HepG2 (cell line): ENCODE data around the gene ODAD4. TPM values are rescaled to one million over a fixed set of nuclear protein-coding genes. Genes with fewer than 3 reads are reported as not detected.

Experiments used
- ETV6 ChIP-seq: sonication (generic); formaldehyde crosslinking; conservative IDR thresholded peaks from 2 replicates; pipeline ENCODE4 v1.4.0; 2020; ENCODE audit warnings: missing genetic modification reagents
- KAT8 ChIP-seq: IDR thresholded peaks from 2 replicates; pipeline ENCODE4 v1.6.1; 2016; ENCODE audit warnings: missing genetic modification reagents, missing compliant biosample characterization
- MAZ ChIP-seq, 2 experiments: sonication (generic) in 1 of 2; formaldehyde crosslinking in 1 of 2; IDR thresholded peaks; 2 replicates each; pipeline versions ENCODE4 v1.5.0 to v1.6.1; 2012 to 2020; ENCODE audit warnings: low read depth in 2 of 2, mild to moderate bottlenecking in 2 of 2, borderline replicate concordance in 1 of 2, improper control_type of control experiment in 1 of 2, low read length in 1 of 2, missing genetic modification reagents in 1 of 2, moderate library complexity in 1 of 2
- SNAI1 ChIP-seq: sonication (generic); formaldehyde crosslinking; IDR thresholded peaks from 2 replicates; pipeline ENCODE4 v1.5.0; 2020; ENCODE audit warnings: mild to moderate bottlenecking, missing genetic modification reagents, borderline replicate concordance
- ZBTB1 ChIP-seq: sonication (generic); formaldehyde crosslinking; IDR thresholded peaks from 2 replicates; pipeline ENCODE4 v1.4.0; 2020; ENCODE audit warnings: missing genetic modification reagents, borderline replicate concordance
- ZFP36L1 ChIP-seq: sonication (generic); formaldehyde crosslinking; IDR thresholded peaks from 2 replicates; pipeline ENCODE4 v1.8.0; 2022; ENCODE audit warnings: mild to moderate bottlenecking, missing genetic modification reagents, moderate library complexity
- ZNF260 ChIP-seq: sonication (generic); formaldehyde crosslinking; IDR thresholded peaks from 2 replicates; pipeline ENCODE4 v1.4.0; 2020; ENCODE audit warnings: missing genetic modification reagents, low read depth, mild to moderate bottlenecking, borderline replicate concordance
- ZNF326 ChIP-seq: sonication (generic); formaldehyde crosslinking; IDR thresholded peaks from 2 replicates; pipeline ENCODE4 v1.4.0; 2020; ENCODE audit warnings: missing genetic modification reagents, borderline replicate concordance
- ZNF333 ChIP-seq: sonication (generic); formaldehyde crosslinking; IDR thresholded peaks from 2 replicates; pipeline ENCODE4 v1.4.0; 2020; ENCODE audit warnings: mild to moderate bottlenecking, missing genetic modification reagents, borderline replicate concordance
- ZNF776 ChIP-seq: sonication (generic); formaldehyde crosslinking; IDR thresholded peaks from 2 replicates; pipeline ENCODE4 v1.4.0; 2020; ENCODE audit warnings: mild to moderate bottlenecking, missing genetic modification reagents
- polyA plus RNA-seq, 8 experiments: library from polyadenylated mRNA; depleted of rRNA in 3 of 8; stranded (reverse) in 7 of 8; unstranded in 1 of 8; fragments of >200 nt; fragmentation: Illumina TruSeq in 4 of 8; extraction: Trizol in 4 of 8; gene quantifications; 2 replicates each; pipeline versions ENCODE4 v1.2.1 to v1.2.3, GENCODE V29; 2011 to 2016; ENCODE audit warnings: low read depth in 4 of 8, missing spikeins in 1 of 8, mixed read lengths in 1 of 8; ENCODE audit not compliant: insufficient read depth in 1 of 8
- total RNA-seq, 5 experiments: library from RNA; depleted of rRNA; stranded (reverse); fragments of >200 nt; fragmentation: Illumina TruSeq; extraction: Trizol; gene quantifications; 2 replicates each; pipeline ENCODE4 v1.2.3, GENCODE V29; 2016; ENCODE audit warnings: low read depth in 1 of 5
- TF ChIP-seq, protein P1 (sequence below): sonication (generic); formaldehyde crosslinking; IDR thresholded peaks from 2 replicates; pipeline ENCODE4 v1.4.0; 2020; ENCODE audit warnings: missing genetic modification reagents, borderline replicate concordance
- TF ChIP-seq, protein P2 (sequence below): sonication (generic); formaldehyde crosslinking; IDR thresholded peaks from 2 replicates; pipeline ENCODE4 v1.4.0; 2020; ENCODE audit warnings: mild to moderate bottlenecking, low read depth, missing genetic modification reagents
- TF ChIP-seq, protein P3 (sequence below): sonication (generic); formaldehyde crosslinking; IDR thresholded peaks from 2 replicates; pipeline ENCODE4 v1.4.0; 2020; ENCODE audit warnings: mild to moderate bottlenecking, missing genetic modification reagents
- TF ChIP-seq, protein P4 (sequence below): sonication (generic); formaldehyde crosslinking; IDR thresholded peaks from 2 replicates; pipeline ENCODE4 v1.8.0; 2022; ENCODE audit warnings: missing genetic modification reagents, mild to moderate bottlenecking, inconsistent platforms, borderline replicate concordance
- TF ChIP-seq, protein P5 (sequence below): sonication (generic); formaldehyde crosslinking; IDR thresholded peaks from 2 replicates; pipeline ENCODE4 v1.4.0; 2020; ENCODE audit warnings: mild to moderate bottlenecking, missing genetic modification reagents

The ODAD4 gene
- total and polyA plus RNA-seq, 2 of the 13 experiments (the other 11 are each of a cell fraction or from before 2014, with no cell fraction given): 0.48 to 0.53 TPM

DNA sequence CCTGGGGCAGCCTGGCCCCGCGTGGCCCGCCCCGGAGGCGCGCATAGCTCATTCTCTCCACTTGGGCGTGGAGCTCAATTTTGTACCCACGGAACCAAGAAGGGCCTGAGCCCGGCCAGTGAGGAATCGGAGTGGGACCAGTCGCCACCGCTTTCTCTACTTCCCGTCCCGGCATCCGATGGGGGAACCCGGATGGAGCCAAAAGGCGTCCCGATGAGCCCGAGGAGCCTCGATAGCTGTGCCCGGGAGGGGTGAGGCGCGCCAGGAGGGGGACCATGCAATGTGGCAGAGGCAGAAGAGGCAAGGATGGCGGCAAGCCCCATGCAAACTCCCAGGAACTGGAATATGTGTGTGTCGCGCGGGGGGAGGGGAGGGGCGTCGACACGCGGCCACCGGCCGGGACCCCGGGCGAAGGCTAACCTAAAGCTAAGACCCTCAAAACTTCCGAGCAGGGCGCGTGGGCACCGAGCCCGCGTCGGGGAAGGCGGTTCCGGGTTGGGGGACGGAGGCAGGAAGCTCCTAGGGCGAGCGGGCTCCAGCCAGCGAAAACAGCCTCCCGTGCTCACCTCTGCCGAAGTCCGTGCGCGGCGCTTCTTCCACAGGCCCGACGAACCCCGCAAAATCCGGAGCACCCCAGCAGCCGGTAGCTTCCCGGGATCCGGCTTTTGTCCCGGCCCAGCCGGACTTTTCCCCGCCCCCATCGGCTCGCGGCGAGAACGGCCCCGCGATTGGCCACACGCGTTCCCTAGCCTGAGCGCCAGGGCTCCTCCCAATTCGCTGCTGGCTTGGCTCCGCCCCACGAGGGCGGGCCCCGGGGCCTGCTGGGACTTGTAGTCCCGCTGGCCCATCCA is 11.9 kb upstream of the ODAD4 start, which contains the start of gene ACLY (continued):
- TF ChIP-seq, protein P1, sequence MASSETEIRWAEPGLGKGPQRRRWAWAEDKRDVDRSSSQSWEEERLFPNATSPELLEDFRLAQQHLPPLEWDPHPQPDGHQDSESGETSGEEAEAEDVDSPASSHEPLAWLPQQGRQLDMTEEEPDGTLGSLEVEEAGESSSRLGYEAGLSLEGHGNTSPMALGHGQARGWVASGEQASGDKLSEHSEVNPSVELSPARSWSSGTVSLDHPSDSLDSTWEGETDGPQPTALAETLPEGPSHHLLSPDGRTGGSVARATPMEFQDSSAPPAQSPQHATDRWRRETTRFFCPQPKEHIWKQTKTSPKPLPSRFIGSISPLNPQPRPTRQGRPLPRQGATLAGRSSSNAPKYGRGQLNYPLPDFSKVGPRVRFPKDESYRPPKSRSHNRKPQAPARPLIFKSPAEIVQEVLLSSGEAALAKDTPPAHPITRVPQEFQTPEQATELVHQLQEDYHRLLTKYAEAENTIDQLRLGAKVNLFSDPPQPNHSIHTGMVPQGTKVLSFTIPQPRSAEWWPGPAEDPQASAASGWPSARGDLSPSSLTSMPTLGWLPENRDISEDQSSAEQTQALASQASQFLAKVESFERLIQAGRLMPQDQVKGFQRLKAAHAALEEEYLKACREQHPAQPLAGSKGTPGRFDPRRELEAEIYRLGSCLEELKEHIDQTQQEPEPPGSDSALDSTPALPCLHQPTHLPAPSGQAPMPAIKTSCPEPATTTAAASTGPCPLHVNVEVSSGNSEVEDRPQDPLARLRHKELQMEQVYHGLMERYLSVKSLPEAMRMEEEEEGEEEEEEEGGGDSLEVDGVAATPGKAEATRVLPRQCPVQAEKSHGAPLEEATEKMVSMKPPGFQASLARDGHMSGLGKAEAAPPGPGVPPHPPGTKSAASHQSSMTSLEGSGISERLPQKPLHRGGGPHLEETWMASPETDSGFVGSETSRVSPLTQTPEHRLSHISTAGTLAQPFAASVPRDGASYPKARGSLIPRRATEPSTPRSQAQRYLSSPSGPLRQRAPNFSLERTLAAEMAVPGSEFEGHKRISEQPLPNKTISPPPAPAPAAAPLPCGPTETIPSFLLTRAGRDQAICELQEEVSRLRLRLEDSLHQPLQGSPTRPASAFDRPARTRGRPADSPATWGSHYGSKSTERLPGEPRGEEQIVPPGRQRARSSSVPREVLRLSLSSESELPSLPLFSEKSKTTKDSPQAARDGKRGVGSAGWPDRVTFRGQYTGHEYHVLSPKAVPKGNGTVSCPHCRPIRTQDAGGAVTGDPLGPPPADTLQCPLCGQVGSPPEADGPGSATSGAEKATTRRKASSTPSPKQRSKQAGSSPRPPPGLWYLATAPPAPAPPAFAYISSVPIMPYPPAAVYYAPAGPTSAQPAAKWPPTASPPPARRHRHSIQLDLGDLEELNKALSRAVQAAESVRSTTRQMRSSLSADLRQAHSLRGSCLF (CRISPR knock-in tag): peak; percentile 3; the same call in 1 of the 2 replicates
- TF ChIP-seq ZNF776 (CRISPR knock-in tag): peak; percentile 23; the same call in 1 of the 2 replicates
- TF ChIP-seq ZBTB1 (CRISPR knock-in tag): 0 out of 2 replicates have a peak, but pooled peaks have one; percentile 34
- TF ChIP-seq ZNF326 (CRISPR knock-in tag): no peak
- no peak for TF ChIP-seq MAZ (IDR thresholded peaks at IDR 0.05; ENCODE audit: borderline replicate concordance, low read depth, low read length)
- 0 out of 2 replicates have a peak, but pooled peaks have one; percentile 26 for TF ChIP-seq MAZ (CRISPR knock-in tag; IDR thresholded peaks at IDR 0.05; ENCODE audit: low read depth)
- TF ChIP-seq ZNF260 (CRISPR knock-in tag): 0 out of 2 replicates have a peak, but pooled peaks have one; percentile 59
- TF ChIP-seq, protein P2, sequence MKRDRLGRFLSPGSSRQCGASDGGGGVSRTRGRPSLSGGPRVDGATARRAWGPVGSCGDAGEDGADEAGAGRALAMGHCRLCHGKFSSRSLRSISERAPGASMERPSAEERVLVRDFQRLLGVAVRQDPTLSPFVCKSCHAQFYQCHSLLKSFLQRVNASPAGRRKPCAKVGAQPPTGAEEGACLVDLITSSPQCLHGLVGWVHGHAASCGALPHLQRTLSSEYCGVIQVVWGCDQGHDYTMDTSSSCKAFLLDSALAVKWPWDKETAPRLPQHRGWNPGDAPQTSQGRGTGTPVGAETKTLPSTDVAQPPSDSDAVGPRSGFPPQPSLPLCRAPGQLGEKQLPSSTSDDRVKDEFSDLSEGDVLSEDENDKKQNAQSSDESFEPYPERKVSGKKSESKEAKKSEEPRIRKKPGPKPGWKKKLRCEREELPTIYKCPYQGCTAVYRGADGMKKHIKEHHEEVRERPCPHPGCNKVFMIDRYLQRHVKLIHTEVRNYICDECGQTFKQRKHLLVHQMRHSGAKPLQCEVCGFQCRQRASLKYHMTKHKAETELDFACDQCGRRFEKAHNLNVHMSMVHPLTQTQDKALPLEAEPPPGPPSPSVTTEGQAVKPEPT (CRISPR knock-in tag): no peak; the same call in 1 of the 2 replicates
- TF ChIP-seq ZFP36L1 (CRISPR knock-in tag): 0 out of 2 replicates have a peak, but pooled peaks have one; percentile 5
- TF ChIP-seq, protein P3, sequence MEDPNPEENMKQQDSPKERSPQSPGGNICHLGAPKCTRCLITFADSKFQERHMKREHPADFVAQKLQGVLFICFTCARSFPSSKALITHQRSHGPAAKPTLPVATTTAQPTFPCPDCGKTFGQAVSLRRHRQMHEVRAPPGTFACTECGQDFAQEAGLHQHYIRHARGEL (CRISPR knock-in tag): 0 out of 2 replicates have a peak, but pooled peaks have one; percentile 2
- TF ChIP-seq ZNF333 (CRISPR knock-in tag): peak; percentile 19; the same call in 1 of the 2 replicates
- TF ChIP-seq SNAI1 (CRISPR knock-in tag): peak; percentile 80; the same call in 1 of the 2 replicates
- peak; percentile 16; the same call in 1 of the 2 replicates for TF ChIP-seq ETV6 (CRISPR knock-in tag)
- TF ChIP-seq, protein P4, sequence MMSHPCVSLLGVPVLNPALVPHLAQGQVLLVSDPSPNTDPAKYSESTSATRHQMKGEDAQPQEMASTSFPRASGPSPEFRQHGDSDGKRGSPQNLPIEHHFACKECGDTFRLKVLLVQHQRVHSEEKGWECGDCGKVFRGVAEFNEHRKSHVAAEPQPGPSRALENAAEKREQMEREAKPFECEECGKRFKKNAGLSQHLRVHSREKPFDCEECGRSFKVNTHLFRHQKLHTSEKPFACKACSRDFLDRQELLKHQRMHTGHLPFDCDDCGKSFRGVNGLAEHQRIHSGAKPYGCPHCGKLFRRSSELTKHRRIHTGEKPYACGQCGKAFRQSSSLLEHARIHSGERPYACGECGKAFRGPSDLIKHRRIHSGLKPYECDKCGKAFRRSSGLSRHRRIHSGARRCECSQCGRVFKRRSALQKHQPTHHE (CRISPR knock-in tag): peak; percentile 53; the same call in 1 of the 2 replicates
- TF ChIP-seq, protein P5, sequence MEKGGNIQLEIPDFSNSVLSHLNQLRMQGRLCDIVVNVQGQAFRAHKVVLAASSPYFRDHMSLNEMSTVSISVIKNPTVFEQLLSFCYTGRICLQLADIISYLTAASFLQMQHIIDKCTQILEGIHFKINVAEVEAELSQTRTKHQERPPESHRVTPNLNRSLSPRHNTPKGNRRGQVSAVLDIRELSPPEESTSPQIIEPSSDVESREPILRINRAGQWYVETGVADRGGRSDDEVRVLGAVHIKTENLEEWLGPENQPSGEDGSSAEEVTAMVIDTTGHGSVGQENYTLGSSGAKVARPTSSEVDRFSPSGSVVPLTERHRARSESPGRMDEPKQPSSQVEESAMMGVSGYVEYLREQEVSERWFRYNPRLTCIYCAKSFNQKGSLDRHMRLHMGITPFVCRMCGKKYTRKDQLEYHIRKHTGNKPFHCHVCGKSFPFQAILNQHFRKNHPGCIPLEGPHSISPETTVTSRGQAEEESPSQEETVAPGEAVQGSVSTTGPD (CRISPR knock-in tag): 0 out of 2 replicates have a peak, but pooled peaks have one; percentile 12
- peak; percentile 68; the same call in 1 of the 2 replicates for TF ChIP-seq KAT8
